Ascending aorta (tissue), 2 donors: ENCODE measurements around the gene KCTD10. TPM values are rescaled to one million over a fixed set of nuclear protein-coding genes. Genes with fewer than 3 reads are reported as not detected.

Experiments used
- DNase-seq, 2 donors: peaks; one replicate each; pipeline ENCODE4 v3.0.0-alpha.2; 2019; ENCODE audit warnings: low spot score in 2 of 2
- H3K27ac ChIP-seq, 2 donors: fragments of 200-600 bp; sonication (generic); one replicate each; pipeline ENCODE4 v1.5.1; 2016 to 2017; ENCODE audit warnings: mild to moderate bottlenecking in 1 of 2
- H3K27me3 ChIP-seq: fragments of 200-600 bp; sonication (generic); one replicate; pipeline ENCODE4 v1.5.1; 2017
- H3K36me3 ChIP-seq, 2 donors: fragments of 200-600 bp; sonication (generic); one replicate each; pipeline ENCODE4 v1.5.1; 2016
- H3K4me1 ChIP-seq, 2 donors: fragments of 200-600 bp; sonication (generic); one replicate each; pipeline ENCODE4 v1.5.1; 2016 to 2017; ENCODE audit warnings: mild to moderate bottlenecking in 1 of 2
- H3K4me3 ChIP-seq, 2 donors: fragments of 200-600 bp; sonication (generic); one replicate each; pipeline ENCODE4 v1.5.1; 2016 to 2017; ENCODE audit warnings: mild to moderate bottlenecking in 1 of 2
- H3K9me3 ChIP-seq, 2 donors: fragments of 200-600 bp; sonication (generic); one replicate each; pipeline ENCODE4 v1.5.1; 2016
- intact Hi-C: fragments of 100-400 bp; cut with DNase I; formaldehyde crosslinking; loops from one replicate; pipeline ENCODE4 v1.15.1; 2023
- total RNA-seq: library from RNA; depleted of rRNA; stranded (reverse); fragments of >200 nt; gene quantifications from one replicate; pipeline ENCODE4 v1.1.0, GENCODE V29; 2016
- TF ChIP-seq, protein P1 (sequence below), 3 experiments: fragments of 200-600 bp in 2 of 3; fragments of 450-650 bp in 1 of 3; sonication (generic) in 2 of 3; IDR thresholded peaks; one replicate each; pipeline ENCODE4 v1.5.1; 2016 to 2019; ENCODE audit warnings: antibody characterized with exemption in 3 of 3, mild to moderate bottlenecking in 1 of 3, moderate library complexity in 1 of 3

Gene KCTD10
- total RNA-seq, 1 donor from 2014 or later: 102 TPM

DNA sequence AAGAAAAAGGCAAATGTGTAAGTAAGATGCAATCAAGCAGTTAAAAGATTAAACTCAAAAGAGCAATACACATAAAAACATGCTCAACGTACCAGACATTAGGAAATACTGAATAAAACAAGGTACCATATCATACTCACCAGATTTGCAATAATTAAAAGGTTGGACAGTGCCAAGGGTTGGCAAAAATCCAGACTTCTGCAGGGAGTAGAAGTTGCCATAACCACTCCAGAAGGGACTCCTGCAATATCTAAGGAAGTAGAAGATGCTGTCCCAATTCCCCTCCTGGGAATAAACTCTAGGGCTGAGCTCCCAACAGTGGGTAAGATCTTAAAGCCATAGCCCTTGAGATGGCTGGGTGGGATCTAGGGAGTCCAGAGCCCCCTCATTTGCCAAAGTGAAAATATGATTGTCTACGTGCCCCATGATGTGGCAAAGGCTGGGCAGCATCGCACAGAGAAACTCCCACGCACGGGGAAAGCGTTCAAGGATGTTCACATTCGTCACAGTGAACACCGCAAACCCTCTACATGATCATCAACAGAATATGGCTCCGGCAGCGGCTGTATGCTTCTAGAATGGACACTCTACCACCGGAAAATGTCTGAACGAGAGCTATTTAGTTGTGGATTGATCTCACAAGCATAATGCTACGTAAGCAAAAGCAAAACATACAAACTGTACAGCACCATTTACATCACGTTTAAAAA lies 12.3 kb downstream of the KCTD10 start:
- H3K4me1 ChIP-seq: peaks cover 60 to 81% of the 10 kb centered on the region in 2 donors
- no peak for DNase-seq
- intact Hi-C loops: loop anchor here (5.0 to 10.0 kb wide), 4 partner anchors 370 to 1160 kb away; partner anchors contain the start of genes ALKBH2, CMKLR1 and UNG

DNA sequence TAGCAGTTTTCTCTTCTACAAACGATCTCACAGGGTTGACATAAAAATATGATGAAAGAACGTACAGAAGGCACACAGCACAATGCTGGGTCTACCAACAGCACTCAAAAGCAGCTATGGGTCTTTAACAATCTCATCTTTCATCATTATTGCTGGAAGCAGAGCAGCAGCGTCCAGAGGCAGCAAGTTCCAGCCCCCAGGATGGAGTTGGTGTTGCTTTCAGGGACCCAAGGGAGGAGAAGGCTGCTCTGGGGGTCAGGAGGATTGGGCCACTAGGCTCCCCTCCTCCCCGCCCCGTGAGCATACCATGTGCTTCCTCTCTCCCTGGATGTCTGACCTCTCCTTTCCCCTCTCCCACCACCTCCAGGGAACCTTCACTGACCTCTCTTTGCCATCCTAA lies 13.3 kb downstream of the KCTD10 start:
- Histone ChIP-seq H3K36me3 (peaks cover 24 to 32% of the 10 kb centered on the region in 2 donors), H3K27ac (peak overlapping the region; percentile 96 to 99), H3K4me3 (peak overlapping the region; percentile 44 to 50), H3K27me3 (no peaks in the 10 kb centered on the region), H3K9me3 (no peaks in the 10 kb centered on the region), H3K4me1 (peaks cover 62 to 91% of the 10 kb centered on the region in 2 donors)
- DNase-seq: no peak
- intact Hi-C loops: loop anchor here (1.0 to 10.0 kb wide), 6 partner anchors 14 to 1159 kb away; partner anchors contain the start of genes ALKBH2, CMKLR1, KCTD10 and UBE3B
- TF ChIP-seq, protein P1, sequence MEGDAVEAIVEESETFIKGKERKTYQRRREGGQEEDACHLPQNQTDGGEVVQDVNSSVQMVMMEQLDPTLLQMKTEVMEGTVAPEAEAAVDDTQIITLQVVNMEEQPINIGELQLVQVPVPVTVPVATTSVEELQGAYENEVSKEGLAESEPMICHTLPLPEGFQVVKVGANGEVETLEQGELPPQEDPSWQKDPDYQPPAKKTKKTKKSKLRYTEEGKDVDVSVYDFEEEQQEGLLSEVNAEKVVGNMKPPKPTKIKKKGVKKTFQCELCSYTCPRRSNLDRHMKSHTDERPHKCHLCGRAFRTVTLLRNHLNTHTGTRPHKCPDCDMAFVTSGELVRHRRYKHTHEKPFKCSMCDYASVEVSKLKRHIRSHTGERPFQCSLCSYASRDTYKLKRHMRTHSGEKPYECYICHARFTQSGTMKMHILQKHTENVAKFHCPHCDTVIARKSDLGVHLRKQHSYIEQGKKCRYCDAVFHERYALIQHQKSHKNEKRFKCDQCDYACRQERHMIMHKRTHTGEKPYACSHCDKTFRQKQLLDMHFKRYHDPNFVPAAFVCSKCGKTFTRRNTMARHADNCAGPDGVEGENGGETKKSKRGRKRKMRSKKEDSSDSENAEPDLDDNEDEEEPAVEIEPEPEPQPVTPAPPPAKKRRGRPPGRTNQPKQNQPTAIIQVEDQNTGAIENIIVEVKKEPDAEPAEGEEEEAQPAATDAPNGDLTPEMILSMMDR (IDR thresholded peaks at IDR 0.05): no peak

More for the DNA sequence above, 12.3 kb downstream of the KCTD10 start:
- Histone ChIP-seq H3K9me3 (no peaks in the 10 kb centered on the region), H3K27ac (peak overlapping the region; percentile 96 to 99), H3K27me3 (no peaks in the 10 kb centered on the region), H3K36me3 (peaks cover 32 to 39% of the 10 kb centered on the region in 2 donors), H3K4me3 (peak overlapping the region in 1 of 2 donors; percentile 50)
- TF ChIP-seq, protein P1 (IDR thresholded peaks at IDR 0.05): no peak

DNA sequence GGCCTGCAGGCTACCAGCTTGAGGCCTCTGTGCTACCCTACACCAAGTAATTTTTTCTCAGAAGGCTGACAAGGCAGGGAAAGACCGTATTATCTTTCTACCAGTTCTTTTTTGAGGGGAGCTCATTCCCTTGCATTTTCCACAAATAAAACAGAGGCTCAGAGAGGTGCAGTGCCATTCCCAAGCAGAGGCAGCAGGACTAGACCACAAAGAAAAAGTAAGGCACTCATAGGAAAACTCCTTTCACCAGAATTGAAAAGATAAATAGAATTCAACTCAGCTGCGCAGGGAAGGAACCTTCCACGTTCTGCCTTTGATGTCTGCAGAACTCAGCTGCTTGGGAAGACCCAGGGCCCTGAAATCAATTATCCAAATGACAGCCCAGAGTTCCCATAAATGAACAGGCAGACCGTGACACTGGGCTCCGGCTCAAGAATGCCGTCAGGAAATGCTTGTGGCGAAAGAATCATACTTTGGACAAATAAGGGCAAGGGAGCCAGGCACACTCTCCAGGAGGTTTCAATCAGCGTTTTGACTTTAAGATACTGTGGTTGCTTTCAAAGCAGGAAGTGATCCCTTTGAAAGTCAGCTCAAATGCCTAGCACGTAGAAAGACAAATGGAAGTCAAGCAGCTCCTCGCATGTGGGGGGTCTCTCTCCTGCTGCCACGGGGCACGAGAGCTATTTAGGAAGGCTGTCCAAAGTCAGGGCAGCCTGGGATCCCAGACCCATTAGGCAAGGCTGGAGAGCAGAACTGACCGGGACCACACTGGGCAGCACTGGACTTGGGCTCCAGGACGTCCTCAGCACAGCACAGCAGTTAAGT lies 14.0 kb downstream of the KCTD10 start:
- no peaks in the 10 kb centered on the region for H3K27me3 ChIP-seq
- intact Hi-C loops: loop anchor here (1.0 to 10.0 kb wide), 6 partner anchors 14 to 1158 kb away; partner anchors contain the start of genes ALKBH2, CMKLR1, KCTD10 and UBE3B
- H3K36me3 ChIP-seq: peaks cover 20 to 27% of the 10 kb centered on the region in 2 donors
- peaks cover 68 to 94% of the 10 kb centered on the region in 2 donors for H3K4me1 ChIP-seq
- H3K4me3 ChIP-seq: peak overlapping the region; percentile 44 to 50
- peak; percentile 60 to 95 for DNase-seq
- TF ChIP-seq, protein P1 (IDR thresholded peaks at IDR 0.05): no peak
- H3K9me3 ChIP-seq: no peaks in the 10 kb centered on the region
- H3K27ac ChIP-seq: peak overlapping the region; percentile 96 to 99

DNA sequence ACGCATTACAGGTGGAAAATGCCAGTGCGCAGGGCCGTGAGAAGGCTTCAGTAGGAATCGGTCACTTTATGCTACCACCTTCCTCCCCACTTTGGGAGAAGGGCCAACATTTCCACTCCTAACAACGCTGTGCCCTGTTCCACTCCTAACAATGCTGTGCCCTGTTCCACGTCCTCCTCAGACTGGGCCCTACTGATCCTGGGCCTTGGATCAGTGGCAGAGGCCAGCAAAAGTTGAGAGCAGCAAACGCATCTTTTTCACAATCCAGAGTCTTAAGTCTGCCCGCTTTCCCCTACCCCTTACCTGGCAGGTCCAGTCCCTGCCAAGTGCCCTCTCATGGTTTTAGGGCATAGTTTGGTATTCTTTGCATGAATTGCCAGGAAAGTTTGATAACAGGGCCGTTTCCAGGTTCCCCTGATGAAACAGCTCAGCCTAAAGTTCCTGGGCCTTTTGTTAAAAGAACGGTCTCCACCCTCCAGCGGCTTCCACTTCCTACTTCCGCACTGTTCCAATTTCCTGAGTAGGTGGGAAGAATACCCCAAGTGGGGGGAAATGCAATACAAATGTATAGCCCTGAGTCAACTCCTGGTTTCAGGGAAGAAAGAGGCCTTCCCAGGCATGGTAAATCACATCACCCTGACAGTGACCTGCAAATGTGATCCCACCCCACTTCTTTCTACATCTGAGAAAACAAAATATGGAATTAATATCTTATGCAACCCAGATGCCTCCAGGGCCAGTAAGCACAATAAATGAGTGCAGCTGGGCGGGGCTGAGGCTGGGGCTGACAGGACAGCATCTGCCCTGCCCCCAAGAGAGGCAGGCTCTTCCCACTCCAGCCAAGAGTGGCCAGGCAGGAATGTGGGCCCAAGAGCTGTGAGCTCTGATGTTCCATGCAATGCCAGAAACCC lies 15.0 kb downstream of the KCTD10 start:
- H3K27ac ChIP-seq: peak overlapping the region; percentile 96 to 99

More for the DNA sequence above, 15.0 kb downstream of the KCTD10 start:
- intact Hi-C loops: loop anchor here (5.0 to 10.0 kb wide), 4 partner anchors 367 to 1157 kb away; partner anchors contain the start of genes ALKBH2, CMKLR1 and UNG
- peak in 1 of 2 donors; percentile 95 for DNase-seq
- H3K36me3 ChIP-seq: peaks cover 18 to 27% of the 10 kb centered on the region in 2 donors
- no peaks in the 10 kb centered on the region for H3K9me3 ChIP-seq
- H3K4me1 ChIP-seq: peaks cover 64 to 94% of the 10 kb centered on the region in 2 donors
- H3K4me3 ChIP-seq: no peak overlapping the region
- H3K27me3 ChIP-seq: no peaks in the 10 kb centered on the region
- TF ChIP-seq, protein P1 (IDR thresholded peaks at IDR 0.05): no peak
